HG03432 (cell line): ENCODE data around the gene FCHO1.
"Not testable (repeated sequence)": the region's sequence is repeated elsewhere in the genome, so short reads cannot be mapped to it uniquely, and the experiment has no call there.

Experiments
- ATAC-seq: cut with Tn5 transposase; IDR thresholded peaks from one replicate; pipeline ENCODE4 v1.9.1; 2021; ENCODE audit warnings: mild to moderate bottlenecking, moderate library complexity; ENCODE audit not compliant: unreplicated experiment

Gene FCHO1

DNA sequence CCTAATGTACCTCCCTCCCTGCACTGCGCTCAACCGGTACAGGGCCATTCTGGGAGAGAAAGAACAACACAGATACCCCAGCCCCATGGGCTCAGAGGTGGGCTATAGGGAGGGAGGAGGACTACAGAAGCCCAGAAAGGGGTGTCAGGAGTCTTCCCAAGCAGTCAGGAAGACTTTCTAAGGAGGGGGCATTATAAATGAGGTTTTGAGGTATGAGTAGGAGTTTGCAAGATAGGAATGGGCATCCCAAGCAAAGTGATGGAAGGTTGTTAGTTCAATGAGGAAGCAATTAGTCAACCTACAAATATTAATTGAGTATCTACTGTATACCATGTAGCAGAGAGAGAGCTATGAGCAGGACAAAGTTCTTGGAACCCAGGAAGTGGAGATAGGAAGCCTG, 37.4 kb downstream of the FCHO1 start:
- ATAC-seq = no peak

DNA sequence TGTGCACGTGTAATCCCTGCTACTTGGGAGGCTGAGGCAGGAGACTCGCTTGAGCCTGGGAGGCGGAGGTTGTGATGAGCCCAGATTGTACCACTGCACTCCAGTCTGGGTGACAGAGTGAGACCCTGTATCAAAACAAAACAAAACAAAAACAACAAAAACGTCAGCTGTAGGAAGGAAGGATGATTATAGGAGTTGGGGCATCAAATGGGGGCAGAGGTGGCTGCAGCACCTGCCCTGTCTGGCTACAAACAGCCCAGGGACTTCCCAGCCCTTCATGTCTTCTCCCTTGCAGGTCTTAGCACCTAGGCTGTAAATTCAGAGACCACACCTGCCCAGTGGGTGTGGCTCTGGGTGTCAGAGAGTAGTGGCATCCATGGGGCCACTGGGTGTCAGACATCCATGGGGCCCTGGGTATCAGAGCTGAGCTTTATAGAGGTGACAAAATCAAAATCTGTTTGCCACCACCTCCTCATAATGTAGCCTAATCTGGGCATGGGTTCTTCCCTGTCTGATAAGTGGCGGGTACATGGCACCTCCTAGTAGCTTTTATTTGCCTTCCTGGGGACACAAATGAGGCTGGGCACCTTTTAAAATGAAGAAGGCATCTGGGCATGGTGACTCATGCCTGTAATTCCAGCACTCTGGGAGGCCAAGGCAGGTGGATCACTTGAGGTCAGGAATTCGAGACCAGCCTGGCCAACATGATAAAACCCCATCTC, 38.9 kb downstream of the FCHO1 start:
- ATAC-seq = no peak

DNA sequence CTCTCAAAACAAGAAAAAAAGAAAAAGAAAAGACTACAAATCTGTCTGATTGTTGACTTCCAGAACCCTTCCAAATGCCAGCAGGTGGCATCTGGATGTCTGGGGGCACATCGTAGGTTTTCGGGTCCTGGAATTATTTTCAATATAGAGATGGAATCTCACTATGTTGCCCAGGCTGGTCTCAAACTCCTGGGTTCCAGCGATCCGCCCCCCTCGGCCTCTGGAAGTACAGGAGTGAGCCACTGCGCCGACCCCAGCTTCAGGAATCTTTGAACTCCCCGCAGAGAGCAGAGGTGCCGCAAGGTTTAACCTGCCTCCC, 43.1 kb downstream of the FCHO1 start:
- no peak for ATAC-seq

DNA sequence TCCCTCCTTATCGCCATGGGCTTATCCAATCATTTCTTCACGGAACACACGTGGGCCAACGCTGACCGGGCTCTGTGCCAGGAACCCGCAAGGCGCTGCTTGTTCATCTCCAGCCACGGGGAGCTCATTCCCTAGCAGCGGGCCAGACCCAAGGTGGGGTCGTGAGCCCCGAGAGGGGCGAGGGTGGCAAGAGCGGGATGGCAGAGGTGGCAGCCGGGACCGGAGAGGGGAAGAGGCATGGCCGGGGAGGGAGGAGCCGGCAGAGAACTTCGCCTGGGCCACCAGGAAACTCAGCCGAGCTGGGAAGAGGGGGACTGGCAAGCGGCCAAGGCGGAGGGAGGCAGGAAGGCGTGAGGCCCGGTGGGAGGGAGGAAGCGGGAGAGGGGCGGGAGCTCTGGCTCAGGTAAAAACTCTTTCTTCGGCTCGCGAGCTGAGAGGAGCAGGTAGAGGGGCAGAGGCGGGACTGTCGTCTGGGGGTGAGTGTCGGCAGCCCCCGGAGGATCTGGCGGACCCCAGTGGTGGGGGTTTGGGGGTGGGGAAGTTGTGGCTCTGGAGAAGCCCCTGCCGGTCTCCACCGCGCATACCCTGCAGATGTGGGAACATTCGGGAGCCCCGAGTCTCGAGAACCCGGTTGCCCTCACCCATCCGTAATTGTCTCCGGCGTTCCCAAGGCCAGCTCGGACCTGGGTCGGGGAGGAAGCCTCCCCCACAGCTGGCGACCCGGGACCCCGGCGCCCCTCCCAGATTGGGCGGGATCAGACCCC, 43.6 kb downstream of the FCHO1 start, which contains the start of gene B3GNT3:
Gene B3GNT3 (plus strand): TSS at position 408 of the 764 bp plus-strand sequence. CDS start 12,670 bp downstream, outside the sequence.
- ATAC-seq = no peak

DNA sequence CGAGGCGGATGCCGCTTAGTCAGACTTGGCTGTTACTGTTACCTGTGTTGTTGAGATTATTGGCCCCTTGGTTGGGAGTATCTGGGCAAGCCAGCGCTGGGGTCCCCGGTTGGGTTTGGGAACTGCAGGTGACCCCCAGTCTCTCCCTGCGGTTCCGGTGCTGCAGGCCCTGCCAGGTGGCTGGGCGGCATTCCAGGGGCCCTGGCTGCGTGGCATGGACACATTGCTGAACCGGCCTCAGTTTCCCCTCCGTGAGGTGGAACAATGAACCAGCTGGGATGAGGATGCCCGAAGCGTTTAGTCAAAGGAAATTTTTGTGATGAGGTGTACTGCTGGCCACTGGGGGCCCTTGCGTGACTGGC, 44.2 kb downstream of the FCHO1 start:
- ATAC-seq = no peak

DNA sequence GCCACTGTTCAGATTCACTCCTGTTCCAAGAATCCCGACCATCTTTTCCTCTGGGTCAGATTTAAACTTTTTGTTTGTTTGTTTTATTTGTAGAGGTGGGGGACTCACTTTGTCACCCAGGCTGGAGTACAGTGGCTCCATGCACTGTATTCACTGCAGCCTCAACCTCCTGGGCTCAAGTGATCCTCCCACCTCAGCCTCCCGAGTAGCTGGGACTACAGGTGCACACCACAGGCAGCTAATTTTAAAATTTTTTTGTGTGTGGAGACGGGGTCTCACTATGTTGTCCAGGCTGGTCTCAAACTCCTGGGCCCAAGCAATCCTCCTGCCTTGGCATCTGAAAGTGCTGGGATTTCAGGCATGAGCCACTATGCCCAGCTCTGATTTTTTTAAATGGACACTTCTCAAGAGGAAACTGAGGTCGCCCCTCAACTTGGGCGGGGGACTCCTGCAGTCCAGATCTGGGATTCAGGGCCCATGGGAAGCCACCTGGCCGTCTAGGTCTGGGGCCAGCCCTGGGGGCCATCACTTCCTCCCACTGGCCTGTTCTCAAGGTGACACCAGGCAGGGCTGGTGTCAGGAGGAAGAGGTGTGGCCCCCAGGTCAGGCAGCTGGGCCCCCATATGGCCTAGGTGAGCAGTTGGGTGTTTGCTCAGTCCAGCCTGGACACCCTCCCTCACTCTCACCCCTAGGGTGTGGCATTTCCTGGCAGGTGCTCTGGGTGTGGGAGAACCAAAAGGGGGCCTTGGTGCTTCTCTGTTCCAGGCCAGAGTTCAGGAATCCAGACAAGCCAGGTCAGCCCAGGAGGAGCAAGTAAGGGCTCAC, 44.9 kb downstream of the FCHO1 start:
- no peak for ATAC-seq

DNA sequence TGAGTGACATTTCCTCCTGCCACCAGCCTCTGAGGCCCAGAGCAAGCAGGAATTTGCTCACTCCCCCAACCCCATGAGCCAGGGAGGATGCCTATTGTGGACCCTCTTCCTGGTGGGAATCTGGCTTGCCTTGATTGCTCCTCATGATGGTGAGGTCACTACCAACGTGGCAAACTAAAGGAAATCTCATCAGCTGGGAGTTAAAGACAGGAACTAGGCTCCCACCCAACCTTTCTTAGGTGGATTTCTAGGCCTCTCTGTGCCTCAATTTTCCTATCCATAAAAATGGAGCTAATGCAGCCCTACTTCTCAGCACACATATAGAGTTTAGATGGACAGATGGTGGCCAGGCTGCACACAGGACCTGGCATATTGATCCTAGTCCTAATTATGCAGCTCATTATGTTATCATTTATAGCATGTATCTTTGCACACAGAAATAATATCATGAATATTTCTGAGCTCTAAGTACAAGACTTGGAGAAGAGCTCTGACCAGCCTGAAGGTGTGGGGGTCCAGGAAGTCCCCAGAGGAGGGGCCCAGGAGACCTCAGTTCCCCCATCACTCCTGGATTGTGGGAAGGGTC, 45.7 kb downstream of the FCHO1 start:
- ATAC-seq = no peak

DNA sequence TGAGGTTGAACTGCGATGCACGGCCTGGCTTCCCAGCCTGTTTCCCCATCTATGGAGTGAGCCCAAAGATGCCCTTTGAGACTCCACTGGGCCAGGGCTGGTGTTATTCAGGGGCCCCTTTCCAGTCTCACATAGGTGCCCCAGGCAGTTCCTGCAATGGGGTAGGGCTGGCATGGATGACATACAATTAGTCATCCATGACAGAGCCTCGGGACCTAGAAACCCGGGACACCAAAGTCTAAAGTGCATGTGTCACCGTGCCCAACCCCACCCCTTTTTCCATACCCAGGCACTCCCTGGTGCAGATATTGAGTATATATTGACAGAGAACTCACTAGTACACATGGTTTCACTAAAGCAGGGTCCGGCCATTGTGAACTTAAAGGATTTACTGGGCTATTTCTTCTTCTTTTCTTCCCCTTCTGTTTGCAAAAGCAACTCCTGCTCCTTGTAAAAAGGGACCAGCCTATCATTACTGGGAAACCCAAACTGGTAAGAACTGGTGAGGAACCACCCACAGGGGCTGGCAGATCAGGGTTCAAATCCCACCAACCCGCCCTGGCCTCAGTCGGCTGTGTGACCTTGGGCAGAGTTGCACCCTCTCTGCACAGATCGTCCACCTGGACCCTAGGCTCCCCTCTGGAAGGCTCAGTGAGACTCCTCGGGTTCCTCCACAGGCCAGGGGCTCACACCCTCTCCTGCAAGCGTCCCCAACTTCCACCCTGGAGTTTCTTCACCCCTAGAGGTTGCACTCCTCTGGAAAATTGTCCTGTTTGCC, 46.3 kb downstream of the FCHO1 start:
- ATAC-seq = no peak

DNA sequence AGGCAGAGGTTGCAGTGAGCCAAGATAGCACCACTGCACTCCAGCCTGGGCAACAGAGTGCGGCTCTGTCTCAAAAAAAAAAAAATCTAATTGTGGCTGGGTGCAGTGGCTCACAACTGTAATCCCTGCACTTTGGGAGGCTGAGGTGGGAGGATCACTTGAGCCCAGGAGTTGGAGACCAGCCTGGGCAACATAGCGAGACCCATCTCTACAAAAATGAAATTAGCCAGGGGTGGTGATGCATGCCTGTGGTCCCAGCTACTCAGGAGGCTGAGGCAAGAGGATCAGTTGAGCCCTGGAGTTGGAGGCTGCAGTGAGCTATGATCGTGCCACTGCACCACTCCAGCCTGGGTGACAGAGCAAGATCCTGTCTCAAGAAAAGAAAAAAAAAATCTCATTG, 47.3 kb downstream of the FCHO1 start:
- ATAC-seq = not testable (repeated sequence)

DNA sequence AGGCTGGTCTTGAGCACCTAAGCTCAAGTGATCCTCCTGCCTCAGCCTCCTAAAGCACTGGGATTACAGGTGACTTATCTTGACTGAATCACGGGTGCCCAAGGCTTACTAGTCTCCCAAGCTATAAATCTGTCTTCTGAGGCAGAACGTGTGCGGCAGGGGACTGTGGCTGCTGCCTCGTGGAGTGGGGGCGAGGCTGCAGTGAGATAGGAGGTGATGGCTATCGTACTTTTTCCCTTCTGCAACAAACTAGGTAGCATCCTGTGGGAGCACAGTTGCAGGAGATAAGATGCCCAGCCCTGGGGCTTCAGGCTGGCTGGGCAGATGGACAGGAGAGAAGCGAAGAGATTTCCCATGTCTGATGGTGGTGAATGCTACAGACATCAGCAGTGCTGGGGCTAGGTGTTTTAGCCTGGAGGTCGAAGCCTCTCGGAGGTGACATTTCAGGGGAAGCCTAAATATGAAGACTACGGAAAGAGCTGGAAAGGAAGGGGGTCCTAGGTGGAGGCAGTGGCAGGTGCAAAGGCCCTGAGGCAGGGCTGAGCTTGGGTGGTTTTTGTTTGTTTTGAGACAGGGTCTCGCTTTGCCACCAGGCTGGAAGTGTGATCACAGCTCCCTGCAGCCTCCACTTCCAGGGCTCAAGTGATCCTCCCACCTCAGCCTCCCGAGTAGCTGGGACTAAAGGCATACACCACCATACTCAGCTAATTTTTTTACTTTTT, 51.0 kb downstream of the FCHO1 start:
- ATAC-seq = no peak

DNA sequence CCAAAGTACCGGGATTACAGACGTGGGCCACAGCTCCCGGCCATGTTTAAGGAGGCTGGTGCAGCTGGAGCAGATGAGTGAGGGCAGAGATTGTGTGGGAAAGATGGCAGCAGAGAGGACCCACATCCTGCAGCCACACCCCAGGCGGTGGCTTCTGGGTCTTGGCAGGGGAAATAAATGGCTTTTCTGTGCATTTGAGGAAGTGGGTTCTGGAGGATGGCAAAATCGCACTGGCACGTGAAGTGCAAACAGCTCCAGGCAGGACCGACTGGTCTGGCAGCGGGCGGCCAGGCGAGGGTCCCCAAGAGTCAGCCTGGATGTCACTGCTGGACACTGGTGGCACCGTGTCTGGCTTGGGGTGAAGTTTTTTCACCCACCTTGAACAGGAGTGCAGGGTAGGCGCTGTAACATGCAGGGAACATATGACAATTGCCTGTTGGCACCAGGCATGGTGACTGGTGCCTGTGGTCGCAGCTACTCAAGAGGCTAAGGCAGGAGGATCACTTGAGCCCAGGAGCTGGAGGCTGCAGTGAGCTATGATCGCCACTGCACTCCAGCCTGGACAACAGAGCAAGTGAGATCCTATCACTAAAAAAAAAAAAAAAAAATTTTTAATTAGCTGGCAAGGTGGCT, 52.1 kb downstream of the FCHO1 start:
- no peak for ATAC-seq

DNA sequence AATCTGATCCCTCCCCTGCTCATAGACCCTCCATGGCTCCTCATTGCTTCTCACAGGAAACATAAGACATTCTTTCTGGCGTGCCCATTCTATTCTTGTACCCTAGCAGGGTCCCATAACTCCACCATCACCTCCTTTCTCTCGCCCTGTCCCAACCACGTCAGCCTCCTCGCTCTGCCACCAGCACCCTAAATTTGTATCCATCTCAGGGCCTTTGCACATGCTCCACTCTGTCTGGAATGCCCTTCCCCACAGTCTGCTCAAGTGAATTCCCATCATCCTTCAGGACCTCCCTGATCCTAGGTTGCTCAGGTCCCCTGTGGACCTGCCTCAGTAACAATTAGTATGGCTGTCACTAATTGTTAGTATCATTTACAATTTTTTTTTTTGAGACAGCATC, 54.1 kb downstream of the FCHO1 start:
- no peak for ATAC-seq

DNA sequence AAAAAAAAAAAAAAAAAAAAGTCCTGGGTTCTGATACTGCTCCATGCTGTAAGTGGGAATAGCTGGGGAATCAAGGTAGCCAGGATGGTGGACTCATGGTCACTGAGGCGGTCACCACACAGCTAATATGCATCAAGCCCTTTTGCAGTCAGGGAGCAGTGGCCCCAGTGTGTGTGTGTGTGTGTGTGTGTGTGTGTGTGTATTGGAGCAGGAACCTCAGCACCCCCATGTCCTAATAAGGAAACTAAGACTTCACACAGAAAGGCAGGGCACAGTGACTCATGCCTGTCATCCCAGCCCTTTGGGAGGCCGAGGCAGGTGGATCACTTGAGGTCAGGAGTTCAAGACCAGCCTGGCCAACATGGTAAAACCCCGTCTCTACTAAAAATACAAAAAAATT, 55.7 kb downstream of the FCHO1 start:
- ATAC-seq = no peak

DNA sequence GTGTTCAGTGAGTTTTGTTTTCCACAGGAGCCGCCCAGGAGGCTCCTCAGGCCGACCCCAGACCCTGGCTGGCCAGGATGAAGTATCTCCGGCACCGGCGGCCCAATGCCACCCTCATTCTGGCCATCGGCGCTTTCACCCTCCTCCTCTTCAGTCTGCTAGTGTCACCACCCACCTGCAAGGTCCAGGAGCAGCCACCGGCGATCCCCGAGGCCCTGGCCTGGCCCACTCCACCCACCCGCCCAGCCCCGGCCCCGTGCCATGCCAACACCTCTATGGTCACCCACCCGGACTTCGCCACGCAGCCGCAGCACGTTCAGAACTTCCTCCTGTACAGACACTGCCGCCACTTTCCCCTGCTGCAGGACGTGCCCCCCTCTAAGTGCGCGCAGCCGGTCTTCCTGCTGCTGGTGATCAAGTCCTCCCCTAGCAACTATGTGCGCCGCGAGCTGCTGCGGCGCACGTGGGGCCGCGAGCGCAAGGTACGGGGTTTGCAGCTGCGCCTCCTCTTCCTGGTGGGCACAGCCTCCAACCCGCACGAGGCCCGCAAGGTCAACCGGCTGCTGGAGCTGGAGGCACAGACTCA, 56.5 kb downstream of the FCHO1 start:
- no peak for ATAC-seq

DNA sequence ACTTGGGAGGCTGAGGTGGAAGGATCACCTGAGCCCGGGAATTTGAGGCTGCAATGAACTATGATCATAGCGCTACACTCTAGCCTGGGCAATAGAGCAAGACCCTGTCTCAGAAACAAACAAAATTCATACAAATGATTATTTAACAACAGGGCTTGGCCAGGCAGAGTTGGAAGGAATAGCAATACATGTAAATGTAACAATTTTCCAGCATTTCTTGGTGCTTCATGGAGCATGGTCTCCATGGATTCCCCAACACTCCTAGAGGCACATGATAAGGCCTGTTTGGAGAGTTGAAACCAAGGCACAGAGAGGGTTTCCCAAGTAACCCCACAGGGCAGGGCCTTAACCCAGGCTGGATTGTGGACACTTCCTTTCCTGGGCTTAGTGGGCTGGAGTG, 59.8 kb downstream of the FCHO1 start:
- no peak for ATAC-seq

DNA sequence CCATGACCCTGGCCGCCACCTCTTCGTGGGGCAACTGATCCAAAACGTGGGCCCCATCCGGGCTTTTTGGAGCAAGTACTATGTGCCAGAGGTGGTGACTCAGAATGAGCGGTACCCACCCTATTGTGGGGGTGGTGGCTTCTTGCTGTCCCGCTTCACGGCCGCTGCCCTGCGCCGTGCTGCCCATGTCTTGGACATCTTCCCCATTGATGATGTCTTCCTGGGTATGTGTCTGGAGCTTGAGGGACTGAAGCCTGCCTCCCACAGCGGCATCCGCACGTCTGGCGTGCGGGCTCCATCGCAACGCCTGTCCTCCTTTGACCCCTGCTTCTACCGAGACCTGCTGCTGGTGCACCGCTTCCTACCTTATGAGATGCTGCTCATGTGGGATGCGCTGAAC, 60.4 kb downstream of the FCHO1 start:
- no peak for ATAC-seq

DNA sequence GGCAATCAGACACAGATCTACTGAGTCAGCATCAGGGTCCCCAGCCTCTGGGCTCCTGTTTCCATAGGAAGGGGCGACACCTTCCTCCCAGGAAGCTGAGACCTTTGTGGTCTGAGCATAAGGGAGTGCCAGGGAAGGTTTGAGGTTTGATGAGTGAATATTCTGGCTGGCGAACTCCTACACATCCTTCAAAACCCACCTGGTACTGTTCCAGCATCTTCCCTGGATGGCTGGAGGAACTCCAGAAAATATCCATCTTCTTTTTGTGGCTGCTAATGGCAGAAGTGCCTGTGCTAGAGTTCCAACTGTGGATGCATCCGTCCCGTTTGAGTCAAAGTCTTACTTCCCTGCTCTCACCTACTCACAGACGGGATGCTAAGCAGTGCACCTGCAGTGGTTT, 60.8 kb downstream of the FCHO1 start:
- ATAC-seq = no peak

DNA sequence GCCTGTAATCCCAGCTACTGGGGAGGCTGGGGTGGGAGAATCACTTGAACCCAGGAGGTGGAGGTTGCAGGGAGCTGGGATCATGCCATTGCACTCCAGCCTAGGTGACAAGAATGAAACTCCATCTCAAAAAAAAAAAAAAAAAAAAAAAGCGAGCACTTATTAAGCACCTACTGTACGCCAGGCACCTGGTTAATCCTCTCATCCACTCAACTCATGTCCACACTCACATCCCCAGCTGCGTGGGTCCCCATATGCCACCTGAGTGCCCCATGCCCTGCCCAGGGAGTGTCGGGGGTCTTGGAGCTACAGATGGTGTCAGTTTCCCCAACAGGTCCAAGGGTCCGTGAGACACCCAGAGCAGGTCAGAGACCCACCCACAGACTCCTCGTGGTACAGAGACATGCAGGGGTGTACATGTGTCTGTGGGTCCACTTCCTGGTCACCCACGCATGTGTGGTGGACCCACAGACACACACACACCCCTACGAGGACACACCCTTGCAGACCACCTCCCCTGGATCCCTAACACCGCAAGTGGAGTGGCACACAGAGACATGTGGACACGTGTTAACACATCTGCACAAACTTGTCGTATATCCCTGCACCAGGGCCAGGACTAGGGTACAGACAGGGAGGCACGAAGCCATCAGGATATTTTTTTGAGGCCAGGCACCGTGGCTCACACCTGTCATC, 66.5 kb downstream of the FCHO1 start:
- ATAC-seq = no peak

DNA sequence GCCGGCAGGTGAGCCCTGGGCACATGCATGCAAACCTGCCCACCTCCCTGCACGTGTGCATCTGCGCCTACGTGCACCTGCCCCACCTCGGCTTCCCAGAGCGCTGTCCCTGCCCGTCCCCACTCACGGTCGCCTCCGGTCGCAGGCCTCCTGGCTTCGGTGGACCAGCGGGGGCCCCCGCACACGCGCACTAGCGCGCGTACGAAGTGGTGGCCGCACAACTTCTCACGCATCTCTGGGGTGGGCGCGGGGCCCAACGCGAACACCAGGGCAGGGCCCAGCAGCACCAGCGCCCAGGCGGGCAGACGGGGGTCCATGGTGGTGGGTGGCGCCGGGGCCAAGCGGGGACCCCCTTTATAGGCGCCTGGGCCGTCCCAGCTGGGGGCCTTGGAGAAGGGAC, 69.9 kb downstream of the FCHO1 start, which contains the start of gene INSL3:
Gene INSL3 (minus strand): TSS at position 330 of the 400 bp plus-strand sequence. CDS start 13 bp downstream, at position 317.
- no peak for ATAC-seq
